ENCODE measurements around the gene IARS2.
"Not testable (repeated sequence)": the region's sequence is repeated elsewhere in the genome, so short reads cannot be mapped to it uniquely, and the experiment has no call there.

GRCh38 chr1:220110473-220110872 is 16.5 kb downstream of the IARS2 start:
- TF ChIP-seq, protein P1, sequence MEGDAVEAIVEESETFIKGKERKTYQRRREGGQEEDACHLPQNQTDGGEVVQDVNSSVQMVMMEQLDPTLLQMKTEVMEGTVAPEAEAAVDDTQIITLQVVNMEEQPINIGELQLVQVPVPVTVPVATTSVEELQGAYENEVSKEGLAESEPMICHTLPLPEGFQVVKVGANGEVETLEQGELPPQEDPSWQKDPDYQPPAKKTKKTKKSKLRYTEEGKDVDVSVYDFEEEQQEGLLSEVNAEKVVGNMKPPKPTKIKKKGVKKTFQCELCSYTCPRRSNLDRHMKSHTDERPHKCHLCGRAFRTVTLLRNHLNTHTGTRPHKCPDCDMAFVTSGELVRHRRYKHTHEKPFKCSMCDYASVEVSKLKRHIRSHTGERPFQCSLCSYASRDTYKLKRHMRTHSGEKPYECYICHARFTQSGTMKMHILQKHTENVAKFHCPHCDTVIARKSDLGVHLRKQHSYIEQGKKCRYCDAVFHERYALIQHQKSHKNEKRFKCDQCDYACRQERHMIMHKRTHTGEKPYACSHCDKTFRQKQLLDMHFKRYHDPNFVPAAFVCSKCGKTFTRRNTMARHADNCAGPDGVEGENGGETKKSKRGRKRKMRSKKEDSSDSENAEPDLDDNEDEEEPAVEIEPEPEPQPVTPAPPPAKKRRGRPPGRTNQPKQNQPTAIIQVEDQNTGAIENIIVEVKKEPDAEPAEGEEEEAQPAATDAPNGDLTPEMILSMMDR (IDR thresholded peaks at IDR 0.05) = not testable (repeated sequence)
- TF ChIP-seq EZH2 (IDR thresholded peaks at IDR 0.05; ENCODE audit: borderline replicate concordance, insufficient read depth, low read depth, low read length, poor library complexity, severe bottlenecking) = not testable (repeated sequence)
